ENCODE results near the gene BIRC6. TPM values are rescaled to one million over a fixed set of nuclear protein-coding genes. Genes with fewer than 3 reads are reported as not detected.
"Not testable (repeated sequence)": the region's sequence is repeated elsewhere in the genome, so short reads cannot be mapped to it uniquely, and the experiment has no call there.

The BIRC6 gene
- polyA plus RNA-seq, 1 experiment = 53.7 TPM

GRCh38 chr2:32632089-32632488 is 275.3 kb downstream of the BIRC6 start:
- 0 out of 2 replicates have a peak, but pooled peaks cover 1% of the 10 kb centered on the region for H3K36me3 ChIP-seq (ENCODE audit: control insufficient read depth, insufficient read depth, low read length)
- no peak overlapping the region for H3K4me3 ChIP-seq (ENCODE audit: low read depth, low read length)
- no peak for DNase-seq (ENCODE audit: low read depth)
- ChIA-PET CTCF (no interaction called here), POLR2A (no interaction called here)
- no peak for TF ChIP-seq CTCF (IDR thresholded peaks at IDR 0.05; ENCODE audit: insufficient read depth, low read depth, low read length)
- H3K27me3 ChIP-seq (ENCODE audit: control insufficient read depth, insufficient read depth, low read length) = no peaks in the 10 kb centered on the region

GRCh38 chr2:32633040-32633439 is 276.2 kb downstream of the BIRC6 start:
- Histone ChIP-seq H3K4me3 (ENCODE audit: low read depth, low read length) (no peak overlapping the region), H3K36me3 (ENCODE audit: control insufficient read depth, insufficient read depth, low read length) (peaks cover 1% of the 10 kb centered on the region; the same call in 1 of the 2 replicates), H3K27me3 (ENCODE audit: control insufficient read depth, insufficient read depth, low read length) (no peaks in the 10 kb centered on the region)
- no peak for TF ChIP-seq CTCF (IDR thresholded peaks at IDR 0.05; ENCODE audit: insufficient read depth, low read depth, low read length)
- ChIA-PET POLR2A (no interaction called here), CTCF (no interaction called here)
- no peak for DNase-seq (ENCODE audit: low read depth)

- CTCF ChIA-PET = interaction anchor here (0.7 kb wide), 1 partner anchor 669 kb away, joined by 7 read pairs; no protein-coding TSS in a partner anchor
- DNase-seq (ENCODE audit: low read depth); H3K27me3 ChIP-seq (ENCODE audit: control insufficient read depth, insufficient read depth, low read length); POLR2A ChIA-PET; H3K36me3 ChIP-seq (ENCODE audit: control insufficient read depth, insufficient read depth, low read length); H3K4me3 ChIP-seq (ENCODE audit: low read depth, low read length): not testable (repeated sequence)
Observed at GRCh38 chr2:32638548-32638947, 281.7 kb downstream of the BIRC6 start.

DNA sequence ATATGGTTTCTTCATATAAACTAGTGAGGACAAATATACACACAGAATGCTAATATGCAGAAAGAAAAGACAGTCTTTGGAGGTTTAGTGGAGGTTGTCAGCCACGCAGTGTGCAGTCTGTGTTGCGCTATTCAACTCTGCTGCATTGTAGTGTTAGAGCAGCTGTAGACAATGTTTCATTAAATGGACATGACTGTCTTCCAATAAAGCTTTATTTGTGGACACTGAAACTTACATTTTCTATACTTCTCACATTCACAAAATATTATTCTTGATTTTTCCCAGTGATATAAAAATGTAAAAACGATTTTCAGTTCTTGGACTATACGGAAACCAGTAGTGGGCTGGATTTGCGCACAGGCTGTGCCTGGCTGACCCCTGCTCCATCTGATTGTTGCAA is 284.4 kb downstream of the BIRC6 start:
- ChIA-PET CTCF (no interaction called here), POLR2A (no interaction called here)
- Histone ChIP-seq H3K36me3 (ENCODE audit: control insufficient read depth, insufficient read depth, low read length) (peaks cover 2% of the 10 kb centered on the region), H3K27me3 (ENCODE audit: control insufficient read depth, insufficient read depth, low read length) (no peaks in the 10 kb centered on the region), H3K4me3 (ENCODE audit: low read depth, low read length) (no peak overlapping the region)
- DNase-seq (ENCODE audit: low read depth) = no peak
- no peak for TF ChIP-seq CTCF (IDR thresholded peaks at IDR 0.05; ENCODE audit: insufficient read depth, low read depth, low read length)

GRCh38 chr2:32647180-32647651 is 290.4 kb downstream of the BIRC6 start:
- CTCF ChIA-PET = interaction anchor here (0.9 to 1.4 kb wide), 3 partner anchors 10 to 387 kb away, joined by 3 to 6 read pairs (median 6); no protein-coding TSS in a partner anchor
- no peaks in the 10 kb centered on the region for H3K27me3 ChIP-seq (ENCODE audit: control insufficient read depth, insufficient read depth, low read length)
- no peaks in the 10 kb centered on the region; the same call in 1 of the 2 replicates for H3K36me3 ChIP-seq (ENCODE audit: control insufficient read depth, insufficient read depth, low read length)
- no peak for TF ChIP-seq CTCF (IDR thresholded peaks at IDR 0.05; ENCODE audit: insufficient read depth, low read depth, low read length)
- H3K4me3 ChIP-seq (ENCODE audit: low read depth, low read length) = no peak overlapping the region
- DNase-seq (ENCODE audit: low read depth) = peak; percentile 44
- POLR2A ChIA-PET = no interaction called here

DNA sequence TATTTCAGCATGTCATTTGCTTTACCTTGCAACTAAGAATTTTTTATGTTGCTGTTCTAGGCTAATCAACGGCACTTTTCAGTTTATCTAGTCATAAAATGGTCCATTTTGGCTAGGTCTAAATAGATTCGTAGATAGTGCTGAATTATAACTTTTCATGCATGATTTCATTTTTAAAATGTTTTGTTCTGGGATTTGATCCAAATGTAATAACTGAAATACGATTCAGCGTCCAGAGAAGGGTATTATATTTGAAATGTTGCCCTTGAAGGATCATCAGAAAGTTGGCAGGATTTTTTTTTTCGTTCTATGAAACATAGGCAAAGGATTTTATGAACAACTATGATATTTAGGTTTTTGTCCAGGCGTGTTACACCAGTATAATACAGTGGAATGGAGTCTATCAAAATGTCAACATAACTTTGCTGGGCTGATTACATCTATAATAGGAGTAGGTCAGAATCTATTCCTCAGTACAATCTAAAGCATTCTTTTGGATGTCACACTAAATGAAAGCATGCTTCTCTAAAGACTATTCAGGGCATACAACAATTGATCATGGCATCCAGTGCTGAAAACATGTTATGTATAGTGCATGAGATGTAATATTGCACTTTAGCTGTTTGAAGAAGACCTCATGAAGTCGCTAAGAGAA is 295.9 kb downstream of the BIRC6 start:
- ChIA-PET CTCF (no interaction called here), POLR2A (no interaction called here)
- TF ChIP-seq CTCF (IDR thresholded peaks at IDR 0.05; ENCODE audit: insufficient read depth, low read depth, low read length) = no peak
- DNase-seq (ENCODE audit: low read depth) = no peak
- no peak overlapping the region for H3K4me3 ChIP-seq (ENCODE audit: low read depth, low read length)
- H3K27me3 ChIP-seq (ENCODE audit: control insufficient read depth, insufficient read depth, low read length) = no peaks in the 10 kb centered on the region
- H3K36me3 ChIP-seq (ENCODE audit: control insufficient read depth, insufficient read depth, low read length) = no peaks in the 10 kb centered on the region; the same call in 1 of the 2 replicates
